ENCODE results near the gene GASK1A.

GRCh38 chr3:43093006-43093405 lies 113.9 kb downstream of the GASK1A start:
- TF ChIP-seq CTCF (conservative IDR thresholded peaks at IDR 0.05 in 1 of 2, IDR thresholded peaks at IDR 0.05 in 1 of 2; ENCODE audit: low read depth in 1 of 2, low read length in 2 of 2), result no peak
- no peak for TF ChIP-seq EZH2 (IDR thresholded peaks at IDR 0.05; ENCODE audit: low read length, missing control alignments)

Measured in fibroblast of lung (primary cell).